NCI-H510A treated with DMSO at 0.1 percent for 48 hours (cell line): Measurements from ENCODE around the gene TMEM179B.
A peak's percentile ranks its signal among the peaks of the same experiment; 100 is the strongest.
"Not testable (repeated sequence)": the region's sequence is repeated elsewhere in the genome, so short reads cannot be mapped to it uniquely, and the experiment has no call there.

Source experiments
- DNase-seq: peaks from one replicate; lab custom pipeline; 2025; lab: John Stamatoyannopoulos, UW

The TMEM179B gene

DNA sequence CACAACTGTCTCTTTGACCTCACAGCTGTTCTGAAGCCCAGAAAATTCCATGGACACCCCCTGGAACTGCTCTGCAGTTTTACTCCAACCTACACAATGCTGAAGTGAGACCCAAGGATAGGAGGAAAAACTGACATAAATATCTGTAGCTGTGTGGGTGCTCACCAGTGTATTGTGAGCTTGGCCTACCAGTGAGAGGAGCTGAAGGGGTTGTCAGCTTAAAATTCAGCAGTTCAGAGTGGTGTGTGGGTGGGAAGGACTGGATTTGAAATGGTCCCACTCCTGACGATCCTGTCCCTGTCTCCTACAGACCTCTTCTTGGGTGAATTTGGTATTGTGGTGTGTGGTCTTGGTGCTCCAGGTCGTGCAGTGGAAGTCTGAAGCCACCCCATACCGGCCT is 2.4 kb downstream of the TMEM179B start:
- DNase-seq = no peak

DNA sequence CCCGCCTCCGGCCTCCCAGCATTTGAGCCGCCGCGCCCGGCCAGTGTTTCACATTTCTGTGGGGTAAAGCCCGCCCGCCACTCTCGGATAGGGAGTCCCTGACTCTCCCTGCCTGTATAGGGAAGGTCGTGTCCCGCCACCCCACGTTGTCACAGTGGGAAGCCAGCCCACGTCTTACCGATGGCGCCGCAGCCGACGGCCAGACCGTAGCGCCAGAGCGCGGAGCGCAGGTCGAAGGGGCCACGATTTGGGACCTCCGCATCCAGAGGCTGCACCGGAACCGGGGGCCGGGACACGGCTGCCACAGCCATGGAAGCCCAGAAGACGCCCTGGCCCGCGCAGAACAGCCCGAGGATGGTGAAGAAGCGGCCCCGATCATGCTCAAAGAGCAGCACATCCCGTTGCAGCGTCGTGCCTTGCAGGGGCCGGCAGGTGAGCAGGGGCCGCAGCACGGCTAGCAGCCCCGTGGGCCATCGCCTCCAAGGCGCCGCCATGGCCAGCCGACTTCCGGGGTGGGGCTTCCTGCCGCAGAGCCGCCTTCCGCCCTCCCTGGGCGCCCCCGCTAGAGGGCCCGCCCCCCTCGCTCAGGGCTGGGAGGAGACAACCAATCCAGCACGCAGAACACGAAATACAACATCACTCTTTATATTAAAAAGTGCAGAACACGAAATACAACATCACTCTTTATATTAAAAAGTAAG is 4.4 kb downstream of the TMEM179B start, which contains the start of gene TMEM223:
TSS of gene TMEM223 (minus strand) at position 506 of the 701 bp plus-strand sequence. CDS start at position 494, 12 bp downstream.
- peak; percentile 86 for DNase-seq

DNA sequence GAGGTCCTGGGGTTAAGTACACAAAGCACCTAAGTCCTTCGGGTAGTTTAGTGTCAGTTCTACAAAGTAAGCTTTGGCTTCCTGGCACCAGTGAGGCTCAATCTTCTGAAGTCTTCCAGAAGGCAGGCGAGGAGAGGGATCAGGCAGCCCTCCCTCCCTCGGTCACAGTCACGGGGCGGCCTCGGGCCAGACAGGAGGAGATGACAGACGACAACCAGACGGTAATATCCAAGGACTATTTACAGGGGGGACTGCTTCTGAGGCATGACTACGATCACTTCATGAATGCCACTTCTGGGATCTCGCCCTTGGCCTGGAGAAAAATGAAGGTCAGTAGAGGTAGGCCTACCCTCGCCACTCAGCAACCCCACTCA is 5.0 kb downstream of the TMEM179B start:
- no peak for DNase-seq

DNA sequence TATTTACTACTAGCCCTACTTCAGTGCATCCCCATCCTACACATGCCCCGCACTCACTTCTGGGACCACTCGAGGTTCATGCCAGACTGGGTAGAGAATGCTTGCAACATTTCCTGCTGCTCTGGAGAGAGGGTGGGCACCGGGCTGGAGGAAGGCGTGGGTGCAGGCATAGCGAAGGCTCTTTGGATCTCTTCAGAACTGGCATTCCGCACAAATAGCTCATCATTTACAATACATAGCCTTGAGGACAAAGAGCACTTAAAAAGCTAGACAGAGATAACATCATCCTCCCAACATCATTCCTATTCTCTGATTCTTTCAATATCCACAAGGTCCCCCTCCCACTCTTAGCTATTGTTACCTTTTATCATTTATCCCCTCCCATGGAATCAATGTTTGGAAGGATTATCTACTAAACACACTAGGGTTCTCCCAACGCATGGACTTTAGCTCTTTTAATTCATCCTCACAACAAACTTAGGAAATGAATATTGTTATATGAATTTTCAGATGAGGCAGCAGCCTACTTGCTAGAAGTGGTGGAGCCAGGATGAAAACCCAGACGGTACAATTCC is 7.1 kb downstream of the TMEM179B start:
- no peak for DNase-seq

DNA sequence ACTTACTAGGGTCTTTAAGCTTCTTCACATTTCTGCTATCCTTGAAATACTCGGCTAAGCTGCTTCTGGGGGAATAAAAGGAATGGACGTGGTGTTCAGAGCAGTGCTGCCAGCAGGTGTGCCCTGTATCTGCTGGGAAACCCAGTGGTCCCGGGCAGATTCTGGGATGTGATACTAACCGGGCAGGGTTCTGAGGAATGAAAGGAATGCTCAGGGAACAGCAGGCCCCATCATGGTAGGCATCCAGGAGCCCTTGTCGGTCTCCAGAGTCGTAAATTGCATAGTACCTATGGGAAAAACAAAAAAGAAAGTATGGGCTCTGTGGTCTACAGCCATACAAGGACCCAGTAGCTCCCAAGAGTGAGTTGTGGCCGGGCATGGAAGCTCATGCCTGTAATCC is 9.1 kb downstream of the TMEM179B start:
- no peak for DNase-seq

DNA sequence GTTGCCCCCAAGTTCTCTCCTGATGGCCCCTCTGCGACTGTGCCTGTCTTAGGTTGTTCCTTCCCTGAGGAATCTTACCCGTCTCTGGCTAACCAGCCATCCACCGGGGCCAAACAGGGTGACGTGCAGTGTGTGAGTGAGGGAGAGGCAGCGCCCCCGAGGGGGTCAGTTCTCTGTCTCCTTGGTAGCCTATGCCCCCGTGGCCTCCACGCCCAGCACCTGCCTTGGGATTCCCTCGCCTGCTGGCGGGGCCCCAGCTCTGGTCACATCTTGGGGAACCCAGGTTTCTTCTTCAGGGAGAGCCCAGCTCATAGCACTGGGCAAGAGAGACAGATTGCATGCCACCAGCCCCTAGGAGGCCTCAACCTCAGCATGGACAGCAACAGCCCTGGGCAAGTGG is 12.3 kb downstream of the TMEM179B start:
- no peak for DNase-seq

DNA sequence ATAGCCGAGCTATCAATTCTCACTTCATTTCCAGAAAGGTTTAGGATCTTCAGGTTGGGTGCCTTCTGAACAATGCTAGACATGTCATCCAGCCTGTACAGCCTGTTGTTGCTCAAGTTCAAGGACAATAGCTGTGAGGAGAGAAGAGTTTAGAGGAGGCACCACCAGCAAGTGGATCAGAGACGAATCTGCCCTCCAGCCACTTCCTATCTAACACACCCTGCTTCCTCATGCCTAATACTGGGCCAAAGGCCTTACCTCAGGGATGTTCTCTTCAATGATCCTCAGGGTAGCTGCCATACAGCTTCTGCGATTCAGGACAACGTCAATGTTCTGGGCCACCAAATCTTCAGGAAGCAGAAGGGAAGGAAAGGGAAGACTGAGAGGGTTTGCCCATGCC is 13.9 kb downstream of the TMEM179B start:
- no peak for DNase-seq

DNA sequence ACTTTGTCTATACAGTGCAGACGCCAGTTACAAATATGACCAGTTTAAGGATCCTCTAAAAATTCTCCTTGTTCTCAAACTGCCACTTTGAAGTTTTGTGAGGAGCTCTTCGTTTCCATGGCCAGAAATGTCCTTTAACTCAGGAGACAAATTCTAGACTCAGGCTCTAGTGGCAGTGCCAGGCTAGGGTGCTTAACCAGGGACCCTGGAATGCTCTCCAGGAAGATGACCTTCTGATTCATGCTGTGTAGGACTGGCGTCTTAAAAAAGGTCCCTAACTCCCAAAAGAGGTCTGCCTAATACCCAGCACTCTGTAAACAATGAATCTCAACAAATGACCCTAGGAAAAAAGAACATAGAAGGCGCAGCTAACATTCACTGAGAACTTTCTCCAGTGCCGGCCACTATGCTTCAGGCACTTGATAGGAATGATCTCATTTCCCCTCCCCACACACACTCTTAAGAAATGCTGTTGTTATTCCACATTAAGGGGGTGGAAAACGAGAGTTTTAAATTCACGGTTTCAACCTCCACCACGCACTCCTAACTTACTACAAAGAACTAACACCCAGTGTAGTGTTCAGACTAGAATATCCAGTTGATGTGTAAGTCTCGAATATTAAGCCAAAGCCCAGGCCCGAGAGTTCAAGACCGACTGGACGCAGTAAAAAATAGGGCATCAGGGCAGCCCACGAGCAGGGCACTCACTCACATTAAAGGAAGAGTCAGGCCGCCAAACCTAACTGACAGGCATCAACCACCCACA is 17.3 kb downstream of the TMEM179B start:
- DNase-seq = no peak

DNA sequence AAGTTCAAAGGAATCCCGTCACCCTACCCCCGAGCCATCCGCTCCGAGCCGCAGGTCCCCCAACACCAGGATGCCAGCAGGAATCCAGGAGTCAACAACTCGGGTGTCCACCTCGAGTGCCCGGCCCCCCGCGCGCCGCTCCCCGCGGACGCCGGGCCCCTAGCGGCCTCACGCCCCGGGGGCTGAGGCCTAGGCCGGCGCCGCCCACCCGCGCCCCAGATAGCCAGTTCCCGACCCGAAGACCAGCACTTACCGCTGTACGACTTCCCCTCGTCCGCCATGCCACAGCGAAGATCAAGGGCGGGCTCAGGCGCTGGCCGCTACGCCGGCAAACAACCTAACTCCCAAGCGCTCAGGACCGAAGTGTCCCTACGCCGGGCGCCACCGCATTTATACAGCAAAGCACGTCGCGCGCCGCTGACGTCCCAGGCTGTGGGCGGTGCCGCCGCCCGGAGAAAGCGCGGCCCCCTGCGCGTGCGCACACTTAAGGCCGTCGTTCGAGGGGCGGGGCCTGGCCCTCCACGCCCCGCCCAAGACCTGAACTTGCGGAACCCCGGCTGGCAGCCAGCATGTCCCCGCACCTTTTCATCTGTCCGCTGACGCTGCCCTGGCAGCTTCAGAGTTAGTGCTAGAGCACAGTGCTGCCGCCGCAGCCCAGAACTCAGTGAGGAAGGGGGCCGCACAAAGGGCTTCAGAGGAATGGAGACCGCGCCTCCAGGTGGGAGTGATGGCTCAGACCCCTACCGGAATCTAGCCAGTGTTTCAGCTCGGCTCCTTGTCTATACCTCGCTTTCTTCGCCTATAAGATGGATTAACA is 18.1 kb downstream of the TMEM179B start, which contains the start of gene NXF1:
TSS of gene NXF1 (minus strand) at position 365 of the 817 bp plus-strand sequence. CDS start at position 281, 84 bp downstream.
- peak; percentile 97 for DNase-seq

DNA sequence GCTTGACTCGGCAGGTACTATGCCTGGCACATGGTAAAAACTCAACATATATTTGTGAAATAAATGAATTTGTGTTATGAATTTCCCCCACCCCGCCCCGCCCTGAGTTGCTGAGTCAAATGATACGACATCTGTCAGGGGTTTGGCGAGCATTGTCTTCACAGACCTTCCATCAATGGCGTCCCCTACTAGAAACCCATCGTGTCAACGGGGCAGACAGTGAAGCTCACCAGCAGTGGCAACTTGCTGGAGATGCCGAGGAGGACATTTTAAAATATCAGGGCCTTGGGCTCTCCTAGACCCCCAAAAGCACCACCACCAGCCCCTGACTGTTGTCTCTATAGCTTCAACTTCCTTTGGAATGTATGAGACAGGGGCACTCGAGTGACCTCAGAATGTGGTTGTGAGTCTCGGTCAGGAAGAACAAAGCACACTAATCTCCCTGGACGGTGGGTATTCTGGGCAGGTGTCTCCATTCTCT is 18.8 kb downstream of the TMEM179B start:
- no peak for DNase-seq

DNA sequence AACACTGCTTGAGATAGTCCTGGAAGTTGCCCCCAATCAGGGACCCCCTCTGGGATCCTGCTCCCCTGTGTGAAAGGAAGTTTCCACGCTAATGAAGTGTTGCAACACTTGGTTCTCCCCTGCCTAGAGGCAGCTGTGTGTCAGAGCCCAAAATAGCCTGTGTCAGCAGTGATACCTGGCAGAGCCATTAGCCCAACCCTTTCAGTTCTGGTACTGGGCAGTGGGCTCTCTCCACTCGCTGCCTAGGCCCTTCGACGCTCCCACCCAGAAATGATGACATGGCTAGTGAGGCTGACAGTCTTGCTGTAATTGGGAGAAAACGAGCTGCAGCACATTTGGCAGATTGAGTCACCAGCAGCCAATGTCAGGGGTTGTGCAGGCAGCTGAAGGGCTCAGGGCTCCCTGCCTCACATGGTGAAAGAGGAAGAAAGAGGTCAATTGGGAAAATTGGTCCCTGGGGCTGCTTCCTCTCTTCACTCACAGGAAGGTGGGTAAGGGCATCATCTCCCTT is 19.5 kb downstream of the TMEM179B start:
- no peak for DNase-seq

DNA sequence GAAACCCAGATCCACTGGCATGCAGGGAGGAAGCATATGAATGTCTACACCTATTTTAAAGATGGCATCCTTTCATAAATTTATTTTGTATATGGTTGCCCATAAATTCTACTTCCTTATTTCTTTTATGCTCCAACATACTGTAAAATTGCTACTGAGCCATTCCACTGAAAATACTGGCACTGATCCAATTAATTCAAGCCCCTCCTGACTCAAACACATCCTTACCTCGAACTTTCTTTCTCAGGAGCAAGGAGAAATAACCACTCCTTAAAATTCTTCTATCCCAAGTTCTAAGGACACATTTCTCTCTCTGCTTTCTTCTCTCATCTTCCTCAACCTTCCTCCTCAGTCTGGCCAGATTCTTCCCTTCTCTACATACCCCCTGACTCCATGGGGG is 23.5 kb downstream of the TMEM179B start:
- DNase-seq = no peak

DNA sequence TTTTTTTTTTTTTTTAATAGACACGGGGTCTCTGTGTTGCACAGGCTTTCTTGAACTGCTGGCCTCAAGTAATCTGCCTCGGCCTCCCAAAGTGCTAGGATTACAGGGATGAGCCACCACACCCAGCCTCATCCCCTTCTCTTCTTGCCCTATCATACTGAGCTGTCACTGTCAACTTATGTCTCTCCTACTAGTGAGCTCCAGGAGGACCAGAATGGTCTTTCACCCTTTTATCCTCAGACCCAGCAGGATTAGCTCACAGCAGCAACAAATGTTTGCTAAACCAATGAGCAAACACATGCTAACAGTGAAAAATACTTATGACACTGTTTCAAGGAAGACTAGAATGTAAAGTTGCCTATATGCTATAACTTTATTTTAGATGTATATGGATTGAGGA is 24.5 kb downstream of the TMEM179B start:
- DNase-seq = no peak

DNA sequence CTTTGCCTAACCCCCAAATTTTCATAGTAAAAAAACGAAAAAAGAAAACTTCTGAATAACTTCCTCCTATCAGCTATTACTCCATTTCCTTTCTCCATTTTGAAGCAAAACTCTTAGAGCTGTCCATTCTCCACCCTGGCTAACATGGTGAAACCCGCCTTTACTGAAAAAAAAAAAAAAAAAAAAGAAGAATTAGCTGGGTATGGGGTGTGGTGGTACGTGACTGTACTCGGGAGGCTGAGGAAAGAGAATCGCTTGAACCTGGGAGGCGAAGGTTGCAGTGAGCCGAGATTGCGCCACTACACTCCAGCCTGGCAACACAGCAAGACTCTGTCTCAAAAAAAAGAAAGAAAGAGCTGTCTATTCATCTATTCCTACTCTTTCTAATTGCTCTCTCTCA is 29.4 kb downstream of the TMEM179B start:
- DNase-seq = no peak

DNA sequence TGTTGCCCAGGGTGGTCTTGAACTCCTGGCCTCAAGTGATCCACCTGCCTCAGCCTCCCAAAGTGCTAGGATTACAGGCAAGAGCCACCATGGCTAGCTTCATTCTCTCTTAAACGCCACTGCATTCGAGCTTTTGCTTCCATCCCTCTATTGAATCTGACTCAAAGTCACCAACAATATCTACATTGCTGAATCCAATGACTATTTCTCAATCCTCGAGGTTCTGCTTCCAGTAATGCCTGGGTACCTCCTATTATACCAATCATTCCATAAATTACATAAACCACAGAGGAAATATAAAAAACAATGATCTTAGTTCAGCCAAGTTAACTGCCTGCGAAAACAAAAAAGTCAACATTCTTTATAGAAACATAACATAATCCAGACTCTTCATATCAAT is 29.9 kb downstream of the TMEM179B start:
- DNase-seq = no peak

DNA sequence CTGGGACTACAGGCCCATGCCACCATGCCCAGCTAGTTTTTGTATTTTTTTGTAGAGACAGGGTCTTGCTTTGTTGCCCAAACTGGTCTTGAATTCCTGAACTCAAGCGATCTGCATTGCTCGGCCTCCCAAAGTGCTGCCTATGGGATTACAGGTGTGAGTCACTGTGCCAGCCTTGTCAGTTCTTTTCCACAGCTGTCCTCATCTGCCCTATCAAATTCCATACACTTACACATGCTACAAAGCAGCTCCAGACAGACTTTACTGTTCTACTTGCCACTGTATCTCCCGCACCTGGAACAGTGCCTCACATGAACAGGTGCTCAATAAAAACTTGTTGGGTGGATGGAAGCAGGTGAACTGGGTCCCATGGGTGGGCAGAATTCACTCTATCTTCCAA is 36.5 kb downstream of the TMEM179B start:
- DNase-seq = no peak

DNA sequence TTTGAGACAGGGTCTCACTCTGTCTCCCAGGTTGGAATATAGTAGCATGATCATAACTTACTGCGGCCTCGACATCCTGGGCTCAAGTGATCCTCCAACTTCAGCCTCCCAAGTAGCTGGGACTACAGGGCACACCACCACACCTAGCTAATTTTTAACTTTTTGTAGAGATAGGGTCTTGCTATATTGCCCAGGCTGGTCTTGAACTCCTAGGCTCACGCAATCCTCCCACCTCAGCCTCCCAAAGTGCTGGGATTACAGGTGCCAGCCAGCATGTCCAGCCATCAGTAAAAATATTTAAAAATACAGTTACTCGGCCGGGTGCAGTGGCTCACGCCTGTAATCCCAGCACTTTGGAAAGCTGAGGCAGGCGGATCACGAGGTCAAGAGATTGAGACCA is 40.9 kb downstream of the TMEM179B start:
- not testable (repeated sequence) for DNase-seq

DNA sequence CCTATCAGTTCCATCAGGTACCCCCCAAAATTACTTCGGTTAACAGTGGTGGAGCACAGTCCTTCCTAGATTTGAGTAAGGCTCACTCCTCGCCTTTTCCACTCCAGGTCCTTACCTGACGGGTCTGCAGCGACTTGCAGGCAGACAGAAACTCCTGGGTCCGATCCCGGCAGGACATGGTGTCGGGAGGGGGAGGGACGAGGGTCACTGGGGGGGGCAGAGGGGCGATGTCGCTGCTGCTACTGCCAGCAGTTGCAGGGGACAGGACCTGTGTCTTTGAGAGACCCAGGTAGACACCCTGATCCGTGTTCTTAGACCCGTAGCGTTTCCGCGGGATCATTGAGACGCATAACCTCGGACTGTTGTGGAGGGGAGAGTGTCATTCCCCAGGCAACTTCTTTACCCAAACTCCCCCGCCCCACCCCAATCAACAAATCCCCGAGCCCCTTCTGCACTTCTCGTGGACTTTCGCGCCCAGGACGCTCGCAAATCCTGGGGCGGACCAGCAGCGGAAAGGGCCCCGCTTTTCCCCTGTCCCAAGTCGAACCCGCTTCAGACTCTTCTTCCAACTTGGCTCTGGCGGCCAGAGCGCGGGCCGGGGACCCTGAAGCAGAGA is 43.8 kb downstream of the TMEM179B start:
- no peak for DNase-seq

DNA sequence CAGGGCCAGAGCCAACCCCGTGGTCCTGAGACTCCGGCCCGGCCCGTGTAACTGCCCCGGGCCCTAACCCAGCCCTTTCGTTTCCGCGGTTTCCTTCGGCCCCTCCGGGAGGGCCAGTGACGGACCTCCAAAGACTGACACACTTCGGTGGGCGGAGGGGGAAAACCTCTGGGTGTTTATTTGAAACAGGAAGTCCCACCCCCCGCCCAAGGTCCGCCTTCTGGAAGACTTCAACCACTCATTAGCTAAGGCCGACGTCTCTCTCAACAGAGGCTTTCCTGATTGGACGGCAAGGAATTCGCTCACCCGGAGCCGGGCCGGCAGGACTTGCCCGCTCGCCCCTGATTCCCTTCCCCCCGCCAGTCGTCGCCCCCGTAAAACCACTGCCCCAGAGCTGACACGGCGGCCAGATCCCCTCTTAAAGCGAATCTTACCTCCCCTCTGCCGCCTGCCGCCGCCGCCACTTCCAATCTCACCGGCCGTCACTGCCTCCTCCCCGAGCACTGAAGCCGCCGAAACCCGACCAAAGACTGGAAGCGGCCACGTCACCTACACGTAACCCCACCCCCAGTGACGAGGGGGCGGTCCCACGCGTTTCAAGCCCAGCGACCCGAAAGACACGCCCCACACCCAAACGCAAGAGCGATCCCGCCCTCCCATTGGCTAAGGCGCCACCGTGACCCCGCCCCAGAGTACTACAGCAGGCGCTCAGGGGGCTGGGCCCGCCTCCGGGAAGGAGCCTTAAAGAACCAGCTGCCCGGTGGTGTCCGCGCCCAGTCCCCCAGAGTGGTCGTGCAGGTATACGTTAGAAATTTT is 44.5 kb downstream of the TMEM179B start, which contains the start of gene STX5:
TSS of gene STX5 (minus strand) at position 532 of the 816 bp plus-strand sequence. CDS start 808 bp downstream, outside the sequence.
- peak; percentile 98 for DNase-seq
